Esophagus muscularis mucosa (tissue), 4 donors: ENCODE data around the gene OGDH.

Source experiments
- EP300 ChIP-seq: sonication (generic); formaldehyde crosslinking; IDR thresholded peaks from one replicate; pipeline ENCODE4 v1.6.1; 2017; ENCODE audit warnings: antibody characterized with exemption
- POLR2A ChIP-seq: fragments of 450-650 bp; IDR thresholded peaks from one replicate; pipeline ENCODE4 v1.6.1; 2017; ENCODE audit warnings: antibody characterized with exemption, moderate library complexity, mild to moderate bottlenecking, low read depth
- POLR2AphosphoS5 ChIP-seq, 2 donors: sonication (generic); formaldehyde crosslinking; IDR thresholded peaks; one replicate each; pipeline ENCODE4 v1.6.1; 2017; ENCODE audit warnings: antibody characterized with exemption in 2 of 2
- TF ChIP-seq, protein P1 (sequence below), 3 experiments: fragments of 200-600 bp in 2 of 3; fragments of 450-650 bp in 1 of 3; sonication (generic) in 2 of 3; IDR thresholded peaks; one replicate each; pipeline ENCODE4 v1.5.1; 2017 to 2019; ENCODE audit warnings: antibody characterized with exemption in 3 of 3, mild to moderate bottlenecking in 2 of 3, moderate library complexity in 1 of 3

GRCh38 chr7:44650772-44651171, 44.3 kb downstream of the OGDH start:
- TF ChIP-seq, protein P1, sequence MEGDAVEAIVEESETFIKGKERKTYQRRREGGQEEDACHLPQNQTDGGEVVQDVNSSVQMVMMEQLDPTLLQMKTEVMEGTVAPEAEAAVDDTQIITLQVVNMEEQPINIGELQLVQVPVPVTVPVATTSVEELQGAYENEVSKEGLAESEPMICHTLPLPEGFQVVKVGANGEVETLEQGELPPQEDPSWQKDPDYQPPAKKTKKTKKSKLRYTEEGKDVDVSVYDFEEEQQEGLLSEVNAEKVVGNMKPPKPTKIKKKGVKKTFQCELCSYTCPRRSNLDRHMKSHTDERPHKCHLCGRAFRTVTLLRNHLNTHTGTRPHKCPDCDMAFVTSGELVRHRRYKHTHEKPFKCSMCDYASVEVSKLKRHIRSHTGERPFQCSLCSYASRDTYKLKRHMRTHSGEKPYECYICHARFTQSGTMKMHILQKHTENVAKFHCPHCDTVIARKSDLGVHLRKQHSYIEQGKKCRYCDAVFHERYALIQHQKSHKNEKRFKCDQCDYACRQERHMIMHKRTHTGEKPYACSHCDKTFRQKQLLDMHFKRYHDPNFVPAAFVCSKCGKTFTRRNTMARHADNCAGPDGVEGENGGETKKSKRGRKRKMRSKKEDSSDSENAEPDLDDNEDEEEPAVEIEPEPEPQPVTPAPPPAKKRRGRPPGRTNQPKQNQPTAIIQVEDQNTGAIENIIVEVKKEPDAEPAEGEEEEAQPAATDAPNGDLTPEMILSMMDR (IDR thresholded peaks at IDR 0.05), result no peak
- TF ChIP-seq POLR2A, result no peak
- no peak for TF ChIP-seq EP300
- peak in 1 of 2 donors; percentile 7 for TF ChIP-seq POLR2AphosphoS5 (IDR thresholded peaks at IDR 0.05)
